PFSK-1 (cell line): ENCODE measurements around the gene FAM83D.

ENCODE experiments used
- POLR2AphosphoS5 ChIP-seq: IDR thresholded peaks from 2 replicates; pipeline ENCODE4 v1.6.1; 2012; ENCODE audit warnings: low read depth, mild to moderate bottlenecking, control low read depth, low read length, moderate library complexity
- TAF1 ChIP-seq: IDR thresholded peaks from 2 replicates; pipeline ENCODE4 v1.6.1; 2012; ENCODE audit warnings: low read length, control low read depth, borderline replicate concordance; ENCODE audit not compliant: insufficient read depth

DNA sequence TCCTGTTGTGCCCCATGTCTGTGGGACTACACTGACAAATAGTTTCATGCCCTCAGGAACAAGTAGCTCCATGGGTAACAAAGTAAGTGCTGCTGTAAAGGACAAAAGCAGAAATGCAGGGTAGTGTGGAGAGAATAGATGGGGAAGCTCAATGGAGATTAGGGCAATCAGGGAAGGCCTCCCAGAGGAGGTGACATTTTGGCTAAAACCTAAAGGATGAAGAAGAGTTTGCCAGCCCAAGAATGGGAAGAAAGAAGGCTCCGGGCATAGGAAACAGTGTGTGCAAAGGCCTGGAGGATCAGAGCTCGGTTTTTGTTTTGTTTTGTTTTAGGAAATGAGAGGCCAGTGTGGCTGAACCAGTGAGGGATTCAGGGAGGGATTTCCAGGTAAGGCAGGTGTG, 43.6 kb upstream of the FAM83D start:
- no peak for TF ChIP-seq POLR2AphosphoS5
- TF ChIP-seq TAF1 = no peak
